Measurements from ENCODE around the gene LRMDA.

LRMDA gene

DNA sequence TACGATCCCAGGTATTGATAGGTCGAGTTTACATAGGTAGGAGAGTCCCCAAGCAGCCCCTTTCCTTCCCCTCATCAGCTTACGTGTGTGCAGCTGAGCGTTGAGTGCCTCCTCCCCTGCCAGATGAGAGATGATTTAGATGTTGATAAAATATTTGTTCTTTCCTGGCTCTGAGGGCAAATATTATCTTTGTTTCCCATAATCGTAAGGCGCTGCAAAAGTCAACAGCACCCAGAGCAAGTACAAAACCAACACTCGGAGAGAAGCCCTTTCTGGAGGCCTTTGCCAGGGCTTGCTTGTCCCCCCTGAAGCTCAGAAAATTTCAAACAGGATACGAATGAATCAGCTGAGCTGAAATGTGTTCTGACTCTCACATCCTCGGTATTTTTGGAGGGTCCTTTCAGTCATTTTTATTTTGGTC is 683.2 kb downstream of the LRMDA start:
- H3F3A ChIP-seq (ENCODE audit: low read depth), result no peaks in the 10 kb centered on the region
- H3K36me3 ChIP-seq (ENCODE audit: insufficient read depth, low read length), result no peaks in the 10 kb centered on the region
- no peaks in the 10 kb centered on the region for H3K27me3 ChIP-seq (ENCODE audit: insufficient read depth, low read length, poor library complexity, severe bottlenecking)
- H3K79me2 ChIP-seq (ENCODE audit: insufficient read depth, low read length), result no peaks in the 10 kb centered on the region
- H3K4me1 ChIP-seq (ENCODE audit: insufficient read depth, low read length, poor library complexity, severe bottlenecking), result no peaks in the 10 kb centered on the region
- no peak overlapping the region for H3K9ac ChIP-seq (ENCODE audit: low read depth, low read length, poor library complexity, severe bottlenecking)
- TF ChIP-seq, protein P1, sequence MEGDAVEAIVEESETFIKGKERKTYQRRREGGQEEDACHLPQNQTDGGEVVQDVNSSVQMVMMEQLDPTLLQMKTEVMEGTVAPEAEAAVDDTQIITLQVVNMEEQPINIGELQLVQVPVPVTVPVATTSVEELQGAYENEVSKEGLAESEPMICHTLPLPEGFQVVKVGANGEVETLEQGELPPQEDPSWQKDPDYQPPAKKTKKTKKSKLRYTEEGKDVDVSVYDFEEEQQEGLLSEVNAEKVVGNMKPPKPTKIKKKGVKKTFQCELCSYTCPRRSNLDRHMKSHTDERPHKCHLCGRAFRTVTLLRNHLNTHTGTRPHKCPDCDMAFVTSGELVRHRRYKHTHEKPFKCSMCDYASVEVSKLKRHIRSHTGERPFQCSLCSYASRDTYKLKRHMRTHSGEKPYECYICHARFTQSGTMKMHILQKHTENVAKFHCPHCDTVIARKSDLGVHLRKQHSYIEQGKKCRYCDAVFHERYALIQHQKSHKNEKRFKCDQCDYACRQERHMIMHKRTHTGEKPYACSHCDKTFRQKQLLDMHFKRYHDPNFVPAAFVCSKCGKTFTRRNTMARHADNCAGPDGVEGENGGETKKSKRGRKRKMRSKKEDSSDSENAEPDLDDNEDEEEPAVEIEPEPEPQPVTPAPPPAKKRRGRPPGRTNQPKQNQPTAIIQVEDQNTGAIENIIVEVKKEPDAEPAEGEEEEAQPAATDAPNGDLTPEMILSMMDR (conservative IDR thresholded peaks at IDR 0.05; ENCODE audit: low read length), result no peak
- no peak for TF ChIP-seq EZH2phosphoT487 (IDR thresholded peaks at IDR 0.05; ENCODE audit: borderline replicate concordance)
- no peak overlapping the region for H3K4me2 ChIP-seq (ENCODE audit: low read depth, low read length, poor library complexity, severe bottlenecking)
- H2AFZ ChIP-seq (ENCODE audit: low read length), result no peak overlapping the region
- no peaks in the 10 kb centered on the region for H4K20me1 ChIP-seq (ENCODE audit: insufficient read depth, low read length, poor library complexity, severe bottlenecking)
- H3K9me3 ChIP-seq (ENCODE audit: insufficient read depth, low read depth, low read length), result no peaks in the 10 kb centered on the region
- H3K9me2 ChIP-seq (replicated peaks; ENCODE audit: low read depth, low read length), result no peaks in the 10 kb centered on the region
- H3K4me3 ChIP-seq (ENCODE audit: low read length, poor library complexity, severe bottlenecking), result no peak overlapping the region

GRCh38 chr10:76115131-76115470 is 683.7 kb downstream of the LRMDA start:
- Histone ChIP-seq H3K4me3 (ENCODE audit: low read length, poor library complexity, severe bottlenecking) (no peak overlapping the region), H4K20me1 (ENCODE audit: insufficient read depth, low read length, poor library complexity, severe bottlenecking) (no peaks in the 10 kb centered on the region), H3K36me3 (ENCODE audit: insufficient read depth, low read length) (no peaks in the 10 kb centered on the region), H3K27me3 (ENCODE audit: insufficient read depth, low read length, poor library complexity, severe bottlenecking) (no peaks in the 10 kb centered on the region), H3K79me2 (ENCODE audit: insufficient read depth, low read length) (no peaks in the 10 kb centered on the region), H3K4me2 (ENCODE audit: low read depth, low read length, poor library complexity, severe bottlenecking) (no peak overlapping the region), H3K9me3 (ENCODE audit: insufficient read depth, low read depth, low read length) (no peaks in the 10 kb centered on the region), H2AFZ (ENCODE audit: low read length) (no peak overlapping the region), H3K9ac (ENCODE audit: low read depth, low read length, poor library complexity, severe bottlenecking) (no peak overlapping the region), H3F3A (ENCODE audit: low read depth) (no peaks in the 10 kb centered on the region), H3K4me1 (ENCODE audit: insufficient read depth, low read length, poor library complexity, severe bottlenecking) (no peaks in the 10 kb centered on the region), H3K9me2 (replicated peaks; ENCODE audit: low read depth, low read length) (no peaks in the 10 kb centered on the region)
- no peak for TF ChIP-seq EZH2phosphoT487 (IDR thresholded peaks at IDR 0.05; ENCODE audit: borderline replicate concordance)
- TF ChIP-seq, protein P1 (conservative IDR thresholded peaks at IDR 0.05; ENCODE audit: low read length), result no peak

- no peak overlapping the region for H2AFZ ChIP-seq (ENCODE audit: low read length)
- no peak overlapping the region for H3K4me3 ChIP-seq (ENCODE audit: low read length, poor library complexity, severe bottlenecking)
- H4K20me1 ChIP-seq (ENCODE audit: insufficient read depth, low read length, poor library complexity, severe bottlenecking), result no peaks in the 10 kb centered on the region
- no peaks in the 10 kb centered on the region for H3K9me3 ChIP-seq (ENCODE audit: insufficient read depth, low read depth, low read length)
- H3K9me2 ChIP-seq (replicated peaks; ENCODE audit: low read depth, low read length), result no peaks in the 10 kb centered on the region
- H3K79me2 ChIP-seq (ENCODE audit: insufficient read depth, low read length), result no peaks in the 10 kb centered on the region
- no peaks in the 10 kb centered on the region for H3K27me3 ChIP-seq (ENCODE audit: insufficient read depth, low read length, poor library complexity, severe bottlenecking)
- no peak overlapping the region for H3K9ac ChIP-seq (ENCODE audit: low read depth, low read length, poor library complexity, severe bottlenecking)
- H3K4me1 ChIP-seq (ENCODE audit: insufficient read depth, low read length, poor library complexity, severe bottlenecking), result no peaks in the 10 kb centered on the region
- H3F3A ChIP-seq (ENCODE audit: low read depth), result no peaks in the 10 kb centered on the region
- TF ChIP-seq EZH2phosphoT487 (IDR thresholded peaks at IDR 0.05; ENCODE audit: borderline replicate concordance), result no peak
- TF ChIP-seq, protein P1 (conservative IDR thresholded peaks at IDR 0.05; ENCODE audit: low read length), result no peak
- H3K4me2 ChIP-seq (ENCODE audit: low read depth, low read length, poor library complexity, severe bottlenecking), result no peak overlapping the region
- H3K36me3 ChIP-seq (ENCODE audit: insufficient read depth, low read length), result no peaks in the 10 kb centered on the region
These were observed 684.2 kb downstream of the LRMDA start for GRCh38 chr10:76115471-76116155.

Measured in Loucy (cell line).